GM21526 (cell line): ENCODE measurements around the gene KLHL14.
"Not testable (repeated sequence)": the region's sequence is repeated elsewhere in the genome, so short reads cannot be mapped to it uniquely, and the experiment has no call there.

Experiments
- ATAC-seq: cut with Tn5 transposase; IDR thresholded peaks from one replicate; pipeline ENCODE4 v1.9.1; 2021; ENCODE audit warnings: moderate library complexity; ENCODE audit not compliant: unreplicated experiment, low FRiP score

KLHL14 gene, protein sequence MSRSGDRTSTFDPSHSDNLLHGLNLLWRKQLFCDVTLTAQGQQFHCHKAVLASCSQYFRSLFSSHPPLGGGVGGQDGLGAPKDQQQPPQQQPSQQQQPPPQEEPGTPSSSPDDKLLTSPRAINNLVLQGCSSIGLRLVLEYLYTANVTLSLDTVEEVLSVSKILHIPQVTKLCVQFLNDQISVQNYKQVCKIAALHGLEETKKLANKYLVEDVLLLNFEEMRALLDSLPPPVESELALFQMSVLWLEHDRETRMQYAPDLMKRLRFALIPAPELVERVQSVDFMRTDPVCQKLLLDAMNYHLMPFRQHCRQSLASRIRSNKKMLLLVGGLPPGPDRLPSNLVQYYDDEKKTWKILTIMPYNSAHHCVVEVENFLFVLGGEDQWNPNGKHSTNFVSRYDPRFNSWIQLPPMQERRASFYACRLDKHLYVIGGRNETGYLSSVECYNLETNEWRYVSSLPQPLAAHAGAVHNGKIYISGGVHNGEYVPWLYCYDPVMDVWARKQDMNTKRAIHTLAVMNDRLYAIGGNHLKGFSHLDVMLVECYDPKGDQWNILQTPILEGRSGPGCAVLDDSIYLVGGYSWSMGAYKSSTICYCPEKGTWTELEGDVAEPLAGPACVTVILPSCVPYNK

DNA sequence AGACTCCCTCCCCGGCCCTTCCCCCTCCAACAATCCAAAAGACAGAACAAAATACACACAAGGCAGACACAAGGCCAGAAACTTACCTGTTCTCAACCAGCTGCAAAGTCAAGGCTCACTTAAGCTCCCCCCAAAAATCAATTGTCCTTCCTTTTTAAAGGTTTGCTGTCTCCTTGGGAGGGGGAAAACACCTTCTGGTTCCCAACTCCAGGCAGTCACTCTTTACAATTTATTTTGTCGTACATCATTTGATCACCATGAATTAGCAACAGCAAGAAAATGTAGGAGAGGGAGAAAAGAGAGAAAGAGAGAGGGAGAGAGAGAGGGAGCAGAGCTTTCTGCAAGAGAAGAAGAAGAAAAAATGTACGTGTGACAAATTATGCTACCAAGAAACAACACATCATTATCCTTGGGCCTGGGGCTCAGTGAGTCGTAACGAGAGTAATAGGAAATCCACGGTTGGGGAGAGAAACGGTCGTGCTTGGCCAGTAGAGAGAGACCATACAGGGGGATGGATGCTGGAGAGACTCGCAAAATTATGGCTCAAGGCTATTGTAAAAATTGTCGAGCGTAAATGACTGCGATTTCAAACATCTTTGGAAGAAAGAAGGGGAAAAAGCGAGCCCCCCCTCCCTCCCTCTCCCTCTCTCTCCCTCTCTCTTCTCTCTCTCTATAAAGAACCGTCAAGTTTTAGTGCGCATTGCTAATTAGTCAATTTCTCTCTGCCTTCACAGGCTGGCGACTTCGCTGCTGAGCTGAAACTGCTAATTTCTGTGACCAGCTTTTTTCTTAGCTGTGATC lies at the start of gene KLHL14:
TSS of gene KLHL14 (minus strand) at position 443 of the 801 bp plus-strand sequence. CDS start 2,432 bp downstream, outside the sequence.
- no peak for ATAC-seq

DNA sequence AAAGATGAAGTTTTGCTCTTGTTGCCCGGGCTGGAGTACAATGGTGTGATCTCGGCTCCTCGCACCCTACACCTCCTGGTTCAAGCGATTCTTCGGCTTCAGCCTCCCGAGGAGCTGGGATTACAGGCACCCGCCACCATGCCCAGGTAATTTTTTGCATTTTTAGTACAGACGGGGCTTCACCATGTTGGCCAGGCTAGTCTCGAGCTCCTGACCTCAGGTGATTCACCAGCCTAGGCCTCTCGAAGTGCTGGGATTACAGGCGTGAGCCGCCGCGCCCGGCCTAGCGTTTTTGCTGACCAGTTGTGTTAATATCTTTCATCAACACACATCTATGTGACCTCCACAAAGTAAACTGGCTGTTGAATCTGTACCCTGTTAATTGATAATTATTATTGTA lies 49.4 kb upstream of the KLHL14 start:
- ATAC-seq = no peak

DNA sequence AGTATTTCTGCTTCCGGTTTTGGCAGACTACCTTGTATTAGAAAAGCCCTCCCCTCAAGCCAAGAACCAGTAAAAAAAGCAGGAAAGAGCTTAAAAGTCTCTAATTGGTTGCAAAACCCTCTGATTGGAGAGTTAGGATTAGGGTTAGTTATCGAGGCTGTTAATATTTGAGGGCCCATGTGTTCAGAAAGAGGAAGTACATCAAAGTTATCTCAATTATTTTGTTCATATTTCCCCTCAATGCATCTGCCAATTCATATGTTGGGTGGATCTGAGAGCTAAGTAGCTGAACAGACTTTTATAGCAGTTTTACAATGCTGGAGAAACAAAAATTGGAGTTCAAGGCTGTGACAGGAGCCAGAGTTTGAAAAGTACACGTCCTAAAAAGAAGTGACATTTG lies 43.1 kb upstream of the KLHL14 start:
- ATAC-seq = no peak

DNA sequence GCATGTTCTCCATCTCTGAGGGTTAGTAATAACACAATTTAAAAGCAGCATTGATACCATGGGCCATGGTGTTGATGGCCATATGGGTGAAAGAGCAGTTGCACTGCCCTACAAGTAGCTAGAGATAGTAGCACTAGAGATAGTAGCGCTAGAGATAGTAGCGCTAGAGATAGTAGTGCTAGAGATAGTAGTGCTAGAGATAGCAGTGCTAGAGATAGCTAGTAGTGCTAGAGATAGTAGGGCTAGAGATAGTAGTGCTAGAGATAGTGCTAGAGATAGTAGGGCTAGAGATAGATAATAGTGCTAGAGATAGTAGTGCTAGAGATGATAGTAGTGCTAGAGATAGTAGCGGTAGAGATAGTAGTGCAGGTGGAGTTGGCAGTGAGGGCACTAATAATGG lies 39.5 kb upstream of the KLHL14 start:
- ATAC-seq = no peak

DNA sequence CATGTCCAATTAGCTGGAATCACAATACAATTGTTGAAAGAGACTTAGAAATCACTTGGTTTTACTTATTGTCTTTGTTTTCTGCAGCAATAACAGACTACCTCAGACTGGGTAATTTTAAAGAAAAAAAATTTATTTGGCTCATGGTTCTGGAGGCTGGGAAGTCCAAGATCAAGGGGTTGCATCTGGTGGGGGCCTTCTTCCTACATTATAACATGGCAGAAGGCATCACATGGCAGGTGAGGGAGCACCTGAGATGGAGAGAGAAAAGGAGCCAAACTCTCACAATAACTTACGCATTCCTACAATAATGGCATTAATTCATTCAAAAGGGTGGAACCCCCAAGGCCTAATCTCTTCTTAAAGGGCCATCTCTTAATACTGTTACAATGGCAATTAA lies 37.5 kb upstream of the KLHL14 start:
- ATAC-seq = no peak

DNA sequence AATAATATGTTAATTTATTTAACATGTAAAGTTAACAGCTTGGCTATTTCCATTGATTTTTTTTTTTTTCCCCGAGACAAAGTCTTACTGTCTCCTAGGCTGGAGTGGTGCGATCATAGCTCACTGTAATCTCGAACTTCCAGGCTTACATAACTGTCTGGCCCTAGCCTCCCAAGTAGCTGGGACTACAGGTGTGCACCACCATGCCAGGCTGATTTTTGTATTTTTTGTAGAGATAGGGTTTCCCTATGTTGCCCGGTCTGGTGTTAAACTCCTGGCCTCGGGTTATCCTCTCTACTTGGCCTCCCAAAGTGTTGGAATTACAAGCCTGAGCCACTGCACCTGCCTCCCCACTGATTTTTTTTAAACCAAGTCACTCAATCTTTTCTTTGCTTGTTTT lies 32.5 kb upstream of the KLHL14 start:
- ATAC-seq = no peak

DNA sequence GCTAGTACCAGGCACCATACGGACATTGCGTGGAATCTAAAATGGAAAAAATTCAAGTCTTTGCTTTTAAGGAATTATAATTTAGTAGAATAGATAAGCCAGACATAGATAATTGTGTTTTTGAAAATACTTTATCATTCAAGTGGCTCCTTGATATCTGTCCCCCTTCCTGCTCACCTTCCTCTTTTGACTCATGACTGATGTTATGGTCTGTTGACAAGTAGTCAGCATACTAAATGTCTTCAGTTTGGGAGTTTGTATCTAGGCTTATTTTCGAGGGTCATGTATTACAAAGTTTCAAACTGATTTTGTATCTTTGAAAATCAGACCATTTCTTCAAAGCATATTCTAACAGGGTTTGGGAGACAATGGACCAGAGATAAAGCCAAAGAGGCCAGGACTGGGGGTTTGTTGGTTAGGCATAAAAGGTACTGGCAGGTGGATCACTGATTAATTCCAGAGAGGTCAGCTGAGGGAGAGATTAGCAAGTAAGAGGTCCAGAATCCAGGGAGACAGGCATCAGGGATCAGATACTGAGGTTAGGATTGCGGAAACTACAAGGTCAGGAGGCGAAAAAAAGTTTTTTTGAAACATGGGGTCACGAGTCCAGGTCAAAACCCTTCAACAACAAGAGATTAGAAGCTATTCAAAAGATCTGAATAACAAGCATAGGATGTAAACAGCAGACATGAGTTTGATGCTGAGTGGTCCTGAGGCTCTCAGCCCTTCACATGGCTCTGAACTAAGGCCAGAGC lies 31.5 kb upstream of the KLHL14 start:
- no peak for ATAC-seq

DNA sequence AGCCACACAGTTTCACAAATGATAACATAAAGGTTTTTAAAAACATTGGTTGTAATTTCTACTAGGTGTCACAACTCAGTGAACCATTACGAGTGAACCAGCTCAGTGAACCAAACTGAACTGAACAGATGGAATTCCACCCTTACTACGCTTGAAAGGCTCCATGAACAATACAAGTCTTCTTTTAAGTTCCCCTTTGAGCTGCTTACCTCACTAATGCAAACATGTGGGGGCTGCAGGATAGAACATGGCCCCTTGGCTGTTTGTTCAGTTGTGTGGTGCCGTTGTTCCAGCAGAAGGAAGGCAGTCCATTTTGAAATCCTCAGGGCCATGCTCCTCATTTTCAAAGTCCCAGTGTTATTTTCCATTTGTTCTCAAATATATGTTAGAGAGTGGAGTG lies 30.7 kb upstream of the KLHL14 start:
- ATAC-seq = peak; percentile 73

DNA sequence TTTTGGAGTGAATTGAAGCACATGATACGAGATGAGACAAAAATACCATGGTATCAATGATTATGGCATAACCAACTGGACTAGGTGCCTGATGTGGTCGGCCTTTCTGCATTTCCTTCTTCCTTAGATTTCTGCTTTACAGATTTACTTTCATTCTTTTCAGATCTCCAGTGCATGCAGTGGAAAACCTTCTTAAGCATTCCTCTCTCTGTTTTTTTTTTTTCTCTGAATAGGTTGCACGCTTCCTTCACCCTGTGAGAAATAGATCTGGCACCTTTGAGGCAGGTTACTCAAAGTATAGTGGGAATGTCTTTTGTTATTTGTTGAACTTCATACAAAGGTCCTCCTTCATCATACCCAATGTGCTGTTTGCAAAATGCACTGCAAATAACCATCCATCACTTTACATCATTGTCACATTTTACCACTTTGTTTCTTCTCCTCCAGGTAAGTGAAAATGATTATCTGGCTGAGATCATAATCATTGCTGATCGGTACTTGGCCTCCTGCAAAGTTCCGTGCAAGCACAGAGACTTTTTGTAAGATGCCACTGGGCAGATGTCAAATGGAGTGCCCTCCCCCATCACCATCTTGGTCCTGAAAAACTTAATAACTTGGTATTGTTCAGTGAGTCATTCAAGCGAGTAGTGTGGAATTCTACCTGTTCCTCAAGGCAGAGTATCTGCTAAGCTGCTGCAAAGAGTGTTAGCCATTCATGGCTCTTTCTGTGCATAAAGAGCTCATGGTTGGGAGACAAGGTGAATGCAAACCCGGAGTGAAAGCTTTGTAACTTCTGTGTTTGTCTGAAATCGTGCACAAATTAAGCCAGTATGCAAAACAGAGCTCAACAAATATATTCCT lies 30.0 kb upstream of the KLHL14 start:
- ATAC-seq = peak; percentile 51

DNA sequence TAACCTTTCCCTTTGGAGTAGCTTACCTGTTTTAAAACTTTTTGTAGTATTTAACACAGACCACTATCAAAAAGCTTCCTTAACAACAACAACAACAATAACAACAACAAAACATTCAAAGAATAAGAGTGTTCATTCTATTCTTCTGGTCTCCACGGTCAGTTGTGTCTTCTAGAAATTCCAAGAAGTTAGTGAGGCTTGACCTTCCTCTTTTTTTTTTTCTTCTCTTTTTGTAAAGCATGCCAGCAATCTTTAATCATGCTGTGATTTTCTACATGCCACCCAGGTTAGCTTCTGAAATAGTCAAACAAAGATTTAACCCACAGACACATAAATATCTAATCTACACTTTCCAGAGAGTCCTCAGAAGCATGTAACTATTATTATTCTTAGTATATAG lies 28.4 kb upstream of the KLHL14 start:
- no peak for ATAC-seq

DNA sequence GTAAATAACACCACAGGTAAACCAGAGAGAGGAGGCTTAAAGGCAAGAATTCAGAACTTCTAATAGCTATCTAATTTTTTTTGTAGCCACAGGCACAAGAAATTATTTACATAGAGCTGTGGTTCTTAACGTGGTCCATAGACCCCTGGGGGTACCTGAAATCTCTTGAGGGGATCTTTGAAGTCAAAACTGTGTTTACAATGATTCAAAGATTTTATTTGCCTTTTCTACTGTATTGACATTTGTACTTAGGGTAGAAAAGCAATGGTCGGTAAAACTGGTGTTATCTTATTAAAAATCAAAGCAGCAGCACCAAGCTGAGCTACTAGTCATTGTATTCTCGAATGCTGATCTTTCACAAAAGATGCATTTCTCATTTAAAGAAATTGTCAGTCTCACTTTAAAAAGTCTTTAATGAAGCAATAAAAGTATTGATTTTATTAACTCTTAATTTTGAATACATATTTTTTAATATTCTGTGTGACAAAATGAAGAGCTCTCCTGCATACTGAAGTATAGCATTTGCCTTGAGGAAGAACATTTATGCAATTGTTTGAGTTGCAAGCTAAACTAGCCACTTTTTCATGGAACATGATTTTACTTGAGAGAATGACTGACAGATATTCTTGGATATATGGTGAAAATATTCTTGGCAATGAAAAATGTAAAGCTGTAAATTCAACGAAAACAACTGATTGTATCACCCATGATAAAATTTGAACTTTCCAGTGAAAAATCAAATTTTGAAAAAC lies 25.6 kb upstream of the KLHL14 start:
- ATAC-seq = no peak

DNA sequence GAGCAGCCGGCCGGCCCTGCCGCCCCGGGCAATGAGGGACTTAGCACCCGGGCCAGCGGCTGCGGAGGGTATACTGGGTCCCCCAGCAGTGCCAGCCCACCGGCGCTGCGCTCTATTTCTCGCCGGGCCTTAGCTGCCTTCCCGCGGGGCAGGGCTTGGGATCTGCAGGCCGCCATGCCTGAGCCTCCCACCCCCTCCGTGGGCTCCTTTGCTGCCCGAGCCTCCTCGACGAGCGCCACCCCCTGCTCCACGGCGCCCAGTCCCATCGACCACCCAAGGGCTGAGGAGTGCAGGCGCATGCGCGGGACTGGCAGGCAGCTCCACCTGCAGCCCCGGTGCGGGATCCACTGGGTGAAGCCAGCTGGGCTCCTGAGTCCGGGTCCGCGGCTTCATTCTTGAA lies 21.8 kb upstream of the KLHL14 start:
- not testable (repeated sequence) for ATAC-seq

DNA sequence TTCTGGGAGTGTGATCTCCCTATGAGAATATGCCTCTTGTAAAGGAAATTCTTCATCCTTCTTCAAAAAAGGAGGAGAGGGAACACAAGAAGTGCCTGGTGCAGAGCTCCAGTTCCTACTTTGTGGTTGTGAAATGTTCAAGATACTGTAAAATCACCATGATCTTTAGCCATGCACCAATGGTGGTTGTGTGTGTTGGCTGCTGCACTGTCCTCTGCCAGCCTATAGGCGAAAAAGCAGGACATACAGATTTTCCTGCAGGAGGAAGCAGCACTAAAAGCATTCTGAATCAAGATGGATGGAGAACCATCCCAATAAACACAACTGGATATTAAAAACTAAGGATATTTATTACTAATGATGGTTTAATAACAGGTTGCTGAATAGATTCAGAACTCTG lies 6.2 kb upstream of the KLHL14 start:
- ATAC-seq = no peak

DNA sequence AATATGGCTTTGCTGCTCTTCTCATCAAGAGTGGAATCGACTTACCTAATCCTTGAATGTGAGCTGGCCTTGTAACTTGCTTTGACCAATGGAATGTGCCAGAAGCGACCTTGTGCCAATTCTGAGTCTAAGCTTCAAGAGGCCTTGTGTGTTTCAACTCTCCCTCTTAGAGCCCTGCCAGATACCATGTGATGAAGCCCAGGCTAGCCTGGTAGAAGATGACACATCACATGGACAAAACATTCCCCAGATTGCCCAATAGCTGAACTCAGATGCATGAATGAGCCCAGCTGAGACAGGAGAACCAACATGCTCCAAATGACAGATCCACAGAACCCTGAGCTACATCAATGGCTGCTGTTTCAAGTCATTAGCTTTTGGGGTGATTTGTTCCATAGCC lies 4.2 kb upstream of the KLHL14 start:
- ATAC-seq = no peak

DNA sequence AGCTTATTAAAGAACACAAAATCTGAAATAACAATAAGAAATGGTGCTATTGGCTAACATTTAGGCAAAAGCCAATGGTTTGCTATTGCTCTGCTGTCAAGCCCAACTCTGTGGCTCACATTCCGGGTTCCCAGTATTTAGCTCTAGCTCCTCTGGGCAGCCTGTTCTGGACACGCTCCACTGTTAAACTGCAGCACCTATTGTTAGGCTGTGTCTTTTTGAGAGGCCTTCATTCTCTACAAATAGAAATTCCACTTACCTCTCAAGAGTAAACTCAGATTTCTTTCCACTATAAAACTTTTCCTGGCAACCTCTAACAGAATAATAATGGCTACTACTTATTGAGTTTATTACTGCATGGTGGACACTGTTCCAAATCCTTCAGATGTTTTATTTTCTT lies 3.7 kb upstream of the KLHL14 start:
- no peak for ATAC-seq

DNA sequence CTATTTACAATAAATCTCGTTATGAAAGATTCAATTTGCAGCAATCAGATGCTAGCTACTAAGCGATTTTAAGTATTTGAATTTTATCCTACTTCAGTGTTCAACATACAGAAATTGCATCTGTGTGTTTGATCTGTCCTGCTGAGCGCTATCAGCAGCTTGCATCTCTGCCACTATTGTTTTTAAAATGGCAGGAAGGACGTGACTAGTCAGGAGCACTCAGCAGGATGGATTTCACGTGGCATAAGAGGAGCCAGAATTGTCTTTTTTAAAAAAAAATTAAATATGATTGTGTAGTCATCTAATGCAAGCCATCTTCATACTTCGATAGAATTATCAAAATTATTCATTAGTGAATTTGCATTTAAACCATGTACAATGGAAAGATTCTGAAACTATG lies 2.8 kb upstream of the KLHL14 start:
- no peak for ATAC-seq

DNA sequence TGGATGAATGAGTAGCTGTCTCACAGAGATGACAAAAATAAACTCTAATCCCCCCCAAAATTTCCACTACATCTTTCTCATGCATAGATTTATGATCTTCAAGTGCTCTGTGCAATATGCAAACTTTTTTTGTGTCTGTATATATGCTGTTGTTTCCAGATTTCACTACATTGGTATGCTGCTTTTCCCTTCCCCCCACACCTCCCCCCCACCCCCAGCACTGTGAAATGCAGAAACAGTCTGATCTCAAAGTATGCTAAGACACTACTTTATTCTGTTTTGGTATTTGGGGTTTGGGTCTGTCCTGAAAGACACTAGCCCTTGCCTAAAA lies 524 bp upstream of the KLHL14 start:
- no peak for ATAC-seq

DNA sequence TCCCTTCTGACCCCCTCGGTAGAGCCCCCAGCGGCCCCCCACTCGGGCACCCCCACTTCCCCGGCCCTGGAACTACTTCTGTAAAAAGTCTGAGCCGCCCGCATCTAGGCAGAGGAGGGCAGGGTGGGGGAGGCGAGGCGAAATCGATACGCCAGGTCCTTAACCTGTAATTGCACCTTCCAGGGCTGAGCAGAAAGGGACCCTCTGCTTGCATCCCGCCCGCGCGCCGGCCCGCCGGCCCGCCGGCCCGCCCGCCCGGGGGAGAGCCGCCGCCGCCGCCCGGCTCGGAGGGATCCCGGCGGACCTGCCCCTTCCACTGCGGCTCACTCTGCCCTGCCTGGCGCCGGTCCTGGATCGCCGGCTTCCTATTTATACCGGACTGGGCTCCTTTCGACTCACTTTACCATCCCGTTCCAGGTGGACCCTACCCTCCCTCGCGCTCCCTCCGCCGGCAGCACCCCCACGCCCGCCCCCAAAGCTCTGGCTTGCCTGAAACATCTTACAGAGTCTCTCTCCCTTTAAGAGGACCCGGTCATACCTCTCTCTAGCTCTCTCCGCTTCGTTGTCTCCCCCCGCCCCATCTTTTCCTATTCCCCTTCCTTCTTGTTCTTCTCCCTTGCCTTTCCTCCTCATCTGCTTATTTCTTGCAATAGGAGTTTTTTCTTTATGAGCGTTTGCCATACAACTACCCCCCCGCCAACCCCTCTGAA lies 797 bp downstream of the KLHL14 start:
- no peak for ATAC-seq
